NCI-H2196 (cell line): ENCODE results near the gene FAM163A.
"Not testable (repeated sequence)": the region's sequence is repeated elsewhere in the genome, so short reads cannot be mapped to it uniquely, and the experiment has no call there.

Source experiments
- DNase-seq: peaks from one replicate; lab custom pipeline; 2025; ENCODE audit not compliant: unreplicated experiment; lab: John Stamatoyannopoulos, UW

The FAM163A gene

GRCh38 chr1:179836686-179837445, 93.8 kb downstream of the FAM163A start:
- DNase-seq: not testable (repeated sequence)

- DNase-seq: no peak
Observed at GRCh38 chr1:179840107-179840506, 97.0 kb downstream of the FAM163A start.

GRCh38 chr1:179848233-179848632, 105.1 kb downstream of the FAM163A start:
- no peak for DNase-seq

- DNase-seq: no peak
Observed at GRCh38 chr1:179853102-179853501, 110.0 kb downstream of the FAM163A start.

- not testable (repeated sequence) for DNase-seq
Observed at GRCh38 chr1:179855831-179856230, 112.7 kb downstream of the FAM163A start.

- DNase-seq: no peak
Observed at GRCh38 chr1:179856296-179856695, 113.2 kb downstream of the FAM163A start.

DNA sequence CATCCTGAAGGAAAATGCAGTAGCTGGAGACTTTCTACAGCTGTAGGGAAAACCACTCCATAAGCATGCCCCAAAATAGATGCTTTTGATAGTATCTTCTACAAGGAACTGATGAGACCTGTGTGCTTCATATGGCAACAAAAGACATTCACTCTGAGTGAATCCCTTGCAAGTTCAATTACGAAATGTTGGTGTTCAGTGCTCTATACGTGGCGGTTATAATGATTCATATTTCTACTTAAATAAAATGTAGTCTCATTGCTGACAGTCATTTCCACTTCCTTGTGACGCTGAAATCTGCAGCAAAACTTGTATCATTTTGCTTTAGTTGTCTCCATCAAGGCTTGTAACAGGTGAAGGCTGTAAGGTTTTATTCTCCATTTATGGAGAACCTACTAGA, 113.9 kb downstream of the FAM163A start:
- no peak for DNase-seq

DNA sequence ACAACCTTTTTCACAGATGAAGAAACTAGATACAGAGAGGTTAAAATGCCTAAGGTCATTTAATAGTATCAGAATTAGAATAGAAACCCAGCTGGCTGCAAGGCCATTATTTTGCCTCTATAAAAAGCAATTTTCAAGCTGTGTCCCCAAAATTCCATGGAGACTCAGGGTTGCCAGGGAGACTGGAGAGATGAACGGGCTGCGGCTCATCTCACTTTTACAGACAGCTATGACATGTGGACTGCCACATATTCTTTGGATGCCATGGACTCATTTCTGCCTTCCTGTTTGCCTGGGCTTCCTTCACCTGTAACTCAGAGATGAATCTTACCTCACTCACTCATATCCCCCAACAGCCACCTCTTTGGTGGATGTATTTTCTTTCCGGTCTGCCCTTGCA, 117.6 kb downstream of the FAM163A start:
- DNase-seq: no peak

DNA sequence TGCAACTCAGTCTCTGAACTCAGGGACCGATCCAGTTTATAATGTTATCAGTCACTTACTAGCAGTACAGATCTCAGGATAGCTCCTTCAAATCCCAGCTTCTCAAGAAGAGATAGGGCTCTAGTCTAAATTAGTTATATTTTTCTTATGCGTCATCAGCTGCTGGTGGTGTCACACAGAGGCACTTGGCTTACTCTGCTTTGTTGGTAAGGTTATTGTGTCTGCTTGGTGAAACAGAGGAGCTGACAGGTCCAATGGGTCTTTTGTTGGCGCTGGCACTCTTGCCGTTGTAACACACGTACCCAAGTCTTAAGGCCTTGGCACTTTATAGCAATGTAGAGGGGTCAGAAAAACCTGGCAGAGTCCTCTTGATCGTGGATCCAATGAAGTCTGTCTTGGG, 122.3 kb downstream of the FAM163A start:
- DNase-seq: no peak
